ENCODE results near the gene SKOR1.

SKOR1 gene, protein sequence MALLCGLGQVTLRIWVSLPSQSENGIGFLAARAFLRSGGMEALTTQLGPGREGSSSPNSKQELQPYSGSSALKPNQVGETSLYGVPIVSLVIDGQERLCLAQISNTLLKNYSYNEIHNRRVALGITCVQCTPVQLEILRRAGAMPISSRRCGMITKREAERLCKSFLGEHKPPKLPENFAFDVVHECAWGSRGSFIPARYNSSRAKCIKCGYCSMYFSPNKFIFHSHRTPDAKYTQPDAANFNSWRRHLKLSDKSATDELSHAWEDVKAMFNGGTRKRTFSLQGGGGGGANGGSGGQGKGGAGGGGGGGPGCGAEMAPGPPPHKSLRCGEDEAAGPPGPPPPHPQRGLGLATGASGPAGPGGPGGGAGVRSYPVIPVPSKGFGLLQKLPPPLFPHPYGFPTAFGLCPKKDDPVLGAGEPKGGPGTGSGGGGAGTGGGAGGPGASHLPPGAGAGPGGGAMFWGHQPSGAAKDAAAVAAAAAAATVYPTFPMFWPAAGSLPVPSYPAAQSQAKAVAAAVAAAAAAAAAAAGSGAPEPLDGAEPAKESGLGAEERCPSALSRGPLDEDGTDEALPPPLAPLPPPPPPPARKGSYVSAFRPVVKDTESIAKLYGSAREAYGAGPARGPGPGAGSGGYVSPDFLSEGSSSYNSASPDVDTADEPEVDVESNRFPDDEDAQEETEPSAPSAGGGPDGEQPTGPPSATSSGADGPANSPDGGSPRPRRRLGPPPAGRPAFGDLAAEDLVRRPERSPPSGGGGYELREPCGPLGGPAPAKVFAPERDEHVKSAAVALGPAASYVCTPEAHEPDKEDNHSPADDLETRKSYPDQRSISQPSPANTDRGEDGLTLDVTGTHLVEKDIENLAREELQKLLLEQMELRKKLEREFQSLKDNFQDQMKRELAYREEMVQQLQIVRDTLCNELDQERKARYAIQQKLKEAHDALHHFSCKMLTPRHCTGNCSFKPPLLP

GRCh38 chr15:67824976-67825880 is at the start of gene SKOR1:
Gene SKOR1, plus strand, starts transcription at chr15:67825509. Its CDS starts 94 bp downstream, at chr15:67825603.
- DNase-seq, result no peak

DNA sequence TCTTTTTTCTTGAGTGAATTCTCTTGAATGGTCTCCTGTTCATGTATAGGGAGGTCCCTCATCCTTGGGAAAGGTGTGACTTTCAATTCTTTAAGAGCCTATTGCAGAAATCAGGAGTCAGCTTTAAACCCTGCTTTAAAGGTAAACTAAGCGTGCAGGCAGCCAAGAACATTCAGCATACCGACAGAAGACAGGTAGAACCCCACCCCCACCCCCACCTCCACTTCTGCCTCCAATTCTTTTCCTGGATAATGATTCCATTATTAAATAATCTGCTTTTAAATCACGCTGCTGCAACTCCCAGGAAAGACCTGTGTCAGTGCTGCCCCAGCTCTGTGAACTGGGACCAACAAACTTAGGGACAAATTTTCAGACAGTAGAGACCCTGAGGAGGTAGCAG is 49.3 kb upstream of the SKOR1 start:
- DNase-seq, result no peak

- no peak for DNase-seq
Measured at GRCh38 chr15:67776600-67776999, 48.7 kb upstream of the SKOR1 start.

GRCh38 chr15:67777071-67777470 is 48.2 kb upstream of the SKOR1 start:
- DNase-seq, result no peak

- no peak for DNase-seq
Measured at GRCh38 chr15:67777773-67778172, 47.5 kb upstream of the SKOR1 start.

GRCh38 chr15:67778968-67779548 is 46.3 kb upstream of the SKOR1 start:
- DNase-seq, result no peak

DNA sequence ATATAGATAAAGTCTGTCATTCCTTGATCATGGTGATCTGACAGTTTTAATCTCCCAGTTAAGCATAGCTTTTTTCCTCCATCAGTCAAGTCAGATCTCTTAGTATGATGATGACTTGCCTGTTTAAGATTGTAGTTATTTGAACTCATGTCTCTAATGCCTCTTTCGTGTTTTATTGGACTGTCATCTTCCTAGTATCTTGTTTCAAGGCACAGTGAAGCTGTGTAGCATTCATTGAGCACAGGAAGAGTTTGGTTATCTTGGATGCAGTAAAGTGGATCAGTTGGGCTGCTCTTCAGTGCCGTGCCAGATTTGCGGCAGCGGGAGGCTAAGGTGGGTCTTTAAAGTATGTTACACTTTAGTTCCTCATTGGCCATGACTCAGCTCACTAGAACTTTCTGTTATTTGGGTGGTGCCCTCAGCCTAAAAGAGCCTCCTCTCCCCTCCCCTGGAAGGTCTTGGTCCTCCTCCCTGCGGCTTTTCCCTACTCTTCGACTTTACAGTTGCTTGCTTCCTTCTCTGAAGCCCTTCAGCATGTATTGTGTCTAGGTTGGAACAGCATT is 45.7 kb upstream of the SKOR1 start:
- DNase-seq, result no peak

DNA sequence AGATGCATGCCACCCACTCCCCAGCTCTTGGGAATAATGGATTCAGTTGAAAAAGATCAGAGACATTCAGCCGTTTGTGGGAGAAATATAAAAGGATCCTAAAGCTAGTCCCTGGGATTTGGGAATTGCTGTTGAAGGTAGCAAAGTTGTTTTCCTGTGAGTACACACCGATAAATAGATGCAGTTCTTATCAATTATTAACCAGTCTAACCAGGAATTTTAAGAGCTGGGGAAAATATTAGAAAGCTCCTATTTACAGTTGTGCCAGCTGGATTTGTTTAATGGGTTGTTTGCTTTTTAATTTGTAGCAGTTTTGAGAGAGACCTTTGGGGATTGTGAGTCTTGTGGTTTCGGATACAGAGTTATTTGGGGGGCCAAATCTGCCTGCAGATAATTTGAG is 44.2 kb upstream of the SKOR1 start:
- no peak for DNase-seq

- DNase-seq, result no peak
Measured at GRCh38 chr15:67781907-67782690, 43.2 kb upstream of the SKOR1 start.

DNA sequence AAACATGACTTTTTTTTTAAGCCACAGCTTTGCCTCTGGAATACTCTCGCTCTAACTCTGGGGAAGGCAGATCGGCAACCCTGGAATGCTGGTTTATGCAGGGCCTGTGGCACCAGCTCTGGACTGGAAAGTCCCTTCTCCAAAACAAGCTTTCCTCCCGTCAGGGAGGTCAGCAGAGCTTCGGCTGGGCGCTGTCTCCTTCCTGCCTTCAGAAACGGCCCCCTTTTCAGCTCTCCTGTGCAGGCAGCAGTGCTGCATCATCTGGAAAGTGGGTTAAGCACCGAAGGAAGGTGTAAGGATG is 42.7 kb upstream of the SKOR1 start:
- DNase-seq, result no peak

- no peak for DNase-seq
Measured at GRCh38 chr15:67783303-67783702, 42.0 kb upstream of the SKOR1 start.

GRCh38 chr15:67784090-67784781 is 41.1 kb upstream of the SKOR1 start:
- peak; percentile 14 for DNase-seq

GRCh38 chr15:67784856-67785430 is 40.4 kb upstream of the SKOR1 start:
- DNase-seq, result no peak

DNA sequence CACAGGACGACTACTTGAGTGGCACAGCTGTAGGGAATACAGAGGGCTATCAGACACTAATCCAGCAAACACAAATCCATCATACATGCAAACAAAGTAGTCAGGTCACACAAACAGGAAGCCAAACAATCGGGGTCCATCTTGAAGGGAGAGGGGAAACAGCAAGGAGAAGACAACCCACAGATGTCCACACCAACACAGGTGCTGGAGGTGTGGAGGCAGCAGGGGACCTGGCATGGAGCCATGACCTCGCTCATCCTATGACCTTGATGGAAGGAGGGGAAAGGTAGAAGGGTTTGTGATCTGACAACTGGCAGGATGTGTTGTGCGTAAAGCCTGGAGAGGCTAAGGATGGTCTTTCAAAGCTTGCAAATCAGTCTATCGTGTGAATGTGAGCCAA is 39.9 kb upstream of the SKOR1 start:
- DNase-seq, result no peak

DNA sequence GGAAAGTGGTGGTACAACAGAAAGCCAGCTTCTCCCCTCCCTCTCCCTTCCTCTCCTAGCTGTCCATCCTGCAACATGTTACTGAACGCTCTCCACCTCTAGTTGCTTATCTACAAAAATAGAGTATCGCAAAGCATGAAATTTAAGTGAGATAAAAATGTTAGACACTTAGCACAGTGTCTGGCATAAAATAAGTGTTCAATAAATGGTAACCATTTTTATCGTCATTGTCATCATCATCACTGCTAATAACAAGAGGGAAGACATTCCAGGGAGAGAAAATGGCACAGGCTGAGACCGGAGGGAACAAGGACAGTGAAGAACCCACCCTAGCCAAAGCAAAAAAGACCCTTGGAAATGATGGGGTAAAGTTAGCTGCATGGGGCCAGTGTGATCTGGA is 38.7 kb upstream of the SKOR1 start:
- no peak for DNase-seq

- DNase-seq, result no peak
Measured at GRCh38 chr15:67788986-67789385, 36.3 kb upstream of the SKOR1 start.

GRCh38 chr15:67790610-67791319 is 34.5 kb upstream of the SKOR1 start:
- no peak for DNase-seq

GRCh38 chr15:67792250-67792942 is 32.9 kb upstream of the SKOR1 start:
- DNase-seq, result no peak

Data from NCI-H2107 (cell line).